Immature natural killer cell (primary cell): ENCODE data around the gene TSPO2. TPM values are rescaled to one million over a fixed set of nuclear protein-coding genes. Genes with fewer than 3 reads are reported as not detected.
A peak's percentile ranks its signal among the peaks of the same experiment; 100 is the strongest.

Source experiments
- DNase-seq, 3 donors: peaks; one replicate each; pipeline ENCODE4 v3.0.0; 2022; ENCODE audit warnings: mixed read lengths in 1 of 3
- H3K27ac Mint-ChIP-seq, 6 donors: one replicate each; pipeline ENCODE4 v1.8.0; 2020; ENCODE audit warnings: mixed read lengths in 6 of 6, mild to moderate bottlenecking in 5 of 6, inconsistent platforms in 4 of 6, moderate library complexity in 3 of 6
- H3K27me3 Mint-ChIP-seq, 3 donors: one replicate each; pipeline ENCODE4 v1.8.0; 2020 to 2021; ENCODE audit warnings: low read depth in 3 of 3, mild to moderate bottlenecking in 3 of 3, mixed read lengths in 3 of 3, moderate library complexity in 3 of 3, inconsistent platforms in 1 of 3
- H3K36me3 Mint-ChIP-seq, 3 donors: one replicate each; pipeline ENCODE4 v1.8.0; 2020; ENCODE audit warnings: mixed read lengths in 3 of 3, inconsistent platforms in 2 of 3, mild to moderate bottlenecking in 2 of 3
- H3K4me1 Mint-ChIP-seq, 2 donors: one replicate each; pipeline ENCODE4 v1.8.0; 2020; ENCODE audit warnings: inconsistent platforms in 2 of 2, mild to moderate bottlenecking in 2 of 2, mixed read lengths in 2 of 2, moderate library complexity in 1 of 2
- H3K4me3 Mint-ChIP-seq, 5 donors: one replicate each; pipeline ENCODE4 v1.8.0; 2020; ENCODE audit warnings: mild to moderate bottlenecking in 5 of 5, mixed read lengths in 5 of 5, inconsistent platforms in 3 of 5, moderate library complexity in 3 of 5
- H3K9me3 Mint-ChIP-seq, 6 donors: one replicate each; pipeline ENCODE4 v1.8.0; 2020; ENCODE audit warnings: mild to moderate bottlenecking in 6 of 6, mixed read lengths in 6 of 6, inconsistent platforms in 4 of 6, moderate library complexity in 3 of 6
- polyA plus RNA-seq, 3 donors: library from polyadenylated mRNA; unstranded; fragments of 300-500 nt; fragmentation: Illumina TruSeq; gene quantifications; one replicate each; pipeline ENCODE4 v1.2.3, GENCODE V29; 2021

The TSPO2 gene
- polyA plus RNA-seq, 3 donors from 2014 or later = not detected

DNA sequence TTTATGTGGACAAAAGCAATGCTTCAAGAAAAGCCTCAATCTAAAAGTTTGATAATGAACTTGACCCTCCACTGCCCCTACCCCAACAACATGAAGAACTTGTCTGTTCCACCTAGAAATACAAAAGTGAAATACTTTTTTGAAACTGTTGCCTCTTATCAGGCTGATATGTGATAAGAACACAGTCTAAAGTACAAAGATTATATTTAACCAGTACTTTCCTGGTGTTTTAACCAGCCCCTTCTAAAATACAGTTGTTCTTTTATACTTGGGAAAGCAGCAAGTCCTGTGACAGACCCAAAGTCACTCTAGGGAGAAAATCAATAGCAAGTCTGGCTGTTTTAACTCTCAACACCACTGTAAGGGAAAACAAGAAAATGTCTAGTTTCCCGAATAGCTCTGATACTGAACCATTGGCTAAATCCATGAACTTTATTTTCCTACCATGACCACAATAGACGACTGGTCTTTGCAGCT lies 23.3 kb downstream of the TSPO2 start:
- no peak for DNase-seq
- peaks cover 11 to 56% (median 27%) of the 10 kb centered on the region in 3 donors for H3K36me3 Mint-ChIP-seq
- H3K4me3 Mint-ChIP-seq = no peak overlapping the region
- no peak overlapping the region for H3K27ac Mint-ChIP-seq
- H3K27me3 Mint-ChIP-seq = peaks cover 0 to 2% (median 0%) of the 10 kb centered on the region in 3 donors
- H3K4me1 Mint-ChIP-seq = peaks cover 6 to 21% of the 10 kb centered on the region in 2 donors
- H3K9me3 Mint-ChIP-seq = no peaks in the 10 kb centered on the region

DNA sequence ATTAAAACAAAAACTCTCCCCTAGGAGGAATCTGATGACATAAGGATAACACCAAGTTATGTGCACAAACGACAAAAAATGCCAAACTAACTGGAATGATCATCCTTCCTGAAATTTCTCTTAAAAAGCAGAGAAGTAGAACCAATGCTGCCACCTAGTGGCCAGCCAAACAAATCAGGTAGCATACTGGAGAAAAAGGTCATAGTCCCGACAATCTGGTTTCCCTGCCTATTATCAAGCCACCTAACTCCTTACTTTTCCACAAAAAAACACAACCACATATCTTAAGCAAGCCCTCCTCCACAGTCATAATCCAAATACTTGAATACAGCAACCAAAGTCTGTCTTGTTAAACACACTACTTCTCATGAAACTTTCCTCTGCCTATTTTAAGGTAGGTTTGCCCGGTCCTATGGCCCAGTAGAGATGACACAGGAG lies 24.6 kb downstream of the TSPO2 start:
- peak; percentile 50 to 57 (median 54) for DNase-seq
- Mint-ChIP-seq H3K9me3 (no peaks in the 10 kb centered on the region), H3K4me3 (no peak overlapping the region), H3K36me3 (peaks cover 11 to 46% (median 27%) of the 10 kb centered on the region in 3 donors), H3K27me3 (peaks cover 1 to 4% (median 2%) of the 10 kb centered on the region in 3 donors), H3K27ac (peak overlapping the region in 5 of 6 donors; percentile 4 to 74 (median 7)), H3K4me1 (peaks cover 18 to 34% of the 10 kb centered on the region in 2 donors)

DNA sequence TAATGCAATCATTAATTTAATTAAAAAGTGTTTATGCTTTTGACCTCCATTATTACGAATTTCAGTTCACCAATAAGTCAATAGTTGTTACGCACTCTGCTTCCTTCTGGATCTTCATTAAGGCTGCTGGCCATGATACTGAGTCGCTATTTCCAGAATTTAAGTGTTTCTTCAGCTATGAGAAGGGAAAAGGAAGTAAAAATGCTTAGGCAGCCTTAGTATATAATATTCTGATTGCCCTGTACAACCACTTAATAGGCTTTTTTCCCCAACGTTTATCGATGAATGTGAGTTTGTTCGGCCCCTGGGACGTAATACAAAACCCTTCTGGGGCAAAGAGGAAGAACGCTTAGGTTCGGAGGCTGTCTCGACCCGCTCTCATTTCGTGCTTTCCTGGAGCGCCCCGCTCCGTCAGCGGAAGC lies 29.2 kb downstream of the TSPO2 start:
- H3K36me3 Mint-ChIP-seq = peaks cover 7 to 19% (median 11%) of the 10 kb centered on the region in 3 donors
- DNase-seq = no peak

DNA sequence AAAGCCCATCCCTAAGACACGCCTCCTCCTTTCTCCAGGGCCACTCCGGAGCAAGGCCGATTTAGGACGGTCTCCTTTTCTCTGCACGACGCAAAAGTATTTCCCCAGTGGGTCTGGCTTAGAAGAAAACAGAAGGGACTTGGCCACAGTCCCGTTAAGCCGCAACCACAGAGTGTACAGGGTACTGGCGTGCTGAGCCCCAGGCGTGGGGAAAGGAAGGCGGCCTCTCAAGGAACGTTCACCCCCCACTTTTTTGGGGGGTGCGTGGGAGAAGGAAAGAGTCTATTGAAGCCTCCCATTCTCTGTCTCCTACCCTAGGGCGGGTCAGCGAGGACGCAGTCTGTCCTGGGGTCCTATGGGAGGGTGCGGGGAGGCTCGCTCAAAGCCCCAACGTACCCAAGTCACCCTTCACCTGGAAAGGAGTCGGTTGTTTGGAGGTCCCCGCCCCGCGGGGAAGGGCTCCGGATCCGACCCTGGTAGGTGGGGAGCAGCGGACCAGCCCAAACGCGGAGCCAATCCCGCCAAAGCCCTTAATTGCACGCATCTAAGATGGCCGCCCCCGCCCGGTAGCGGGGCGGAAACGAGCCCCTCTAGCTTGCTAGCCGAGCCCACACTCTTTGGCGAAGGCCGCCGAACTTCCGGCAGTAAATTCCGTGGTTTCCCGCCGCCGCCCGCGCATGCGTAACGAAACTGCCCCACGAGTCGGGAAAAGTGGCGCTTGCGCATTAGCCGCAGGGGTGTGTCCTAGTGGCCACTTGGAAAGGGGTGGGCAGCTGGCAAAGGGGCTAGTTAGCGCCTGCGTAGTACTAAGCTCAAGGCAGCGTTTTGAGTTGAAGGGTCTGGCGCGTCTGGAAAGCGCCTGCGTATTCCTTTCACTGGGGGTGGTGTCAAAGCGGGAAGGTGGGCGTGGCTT lies 29.9 kb downstream of the TSPO2 start, which contains the start of gene OARD1:
Gene OARD1 (minus strand): TSS at position 434 of the 913 bp plus-strand sequence. CDS start 722 bp downstream, outside the sequence.
- H3K4me1 Mint-ChIP-seq = peaks cover 37 to 57% of the 10 kb centered on the region in 2 donors
- no peaks in the 10 kb centered on the region for H3K9me3 Mint-ChIP-seq
- DNase-seq = peak; percentile 100
- peaks cover 14 to 20% (median 15%) of the 10 kb centered on the region in 3 donors for H3K27me3 Mint-ChIP-seq
- H3K36me3 Mint-ChIP-seq = peaks cover under 1 to 13% (median 4%) of the 10 kb centered on the region in 3 donors
- H3K27ac Mint-ChIP-seq = peak within 1 kb of the TSS; percentile 95 to 99 (median 98)
- H3K4me3 Mint-ChIP-seq = peak within 1 kb of the TSS; percentile 96 to 98 (median 98)

More for the DNA sequence above, 29.2 kb downstream of the TSPO2 start:
- Mint-ChIP-seq H3K27ac (peak overlapping the region; percentile 95 to 99 (median 98)), H3K27me3 (peaks cover 14 to 20% (median 15%) of the 10 kb centered on the region in 3 donors), H3K4me1 (peaks cover 42 to 59% of the 10 kb centered on the region in 2 donors), H3K9me3 (no peaks in the 10 kb centered on the region), H3K4me3 (peak overlapping the region; percentile 96 to 98 (median 96))

DNA sequence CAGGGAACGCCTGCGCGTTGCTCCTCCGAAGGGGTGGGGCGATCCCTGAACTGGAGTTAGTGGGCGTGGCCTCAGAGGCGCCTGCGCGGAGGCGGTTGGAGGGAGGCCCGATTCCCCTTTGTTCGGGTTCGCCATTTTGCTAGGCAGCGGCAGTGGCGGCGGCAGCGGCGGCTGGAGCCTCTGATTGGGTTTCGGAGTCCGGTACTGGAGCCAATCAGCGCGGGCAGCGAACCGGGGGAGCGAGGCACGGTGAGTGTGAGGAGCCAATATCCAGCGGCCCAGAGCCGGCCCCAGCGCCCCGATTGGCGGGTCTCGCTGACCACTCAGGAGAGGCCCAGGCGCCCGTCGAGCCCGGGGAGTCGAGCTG lies 30.6 kb downstream of the TSPO2 start, which contains the start of gene NFYA:
Gene NFYA (plus strand): TSS at position 139 of the 367 bp plus-strand sequence. CDS start 6,116 bp downstream, outside the sequence.
- peaks cover 0 to 6% (median 0%) of the 10 kb centered on the region in 3 donors for H3K36me3 Mint-ChIP-seq
- H3K27ac Mint-ChIP-seq = peak within 1 kb of the TSS; percentile 97 to 100 (median 98)
- H3K4me3 Mint-ChIP-seq = peak within 1 kb of the TSS; percentile 96 to 98 (median 98)
- H3K4me1 Mint-ChIP-seq = peaks cover 37 to 57% of the 10 kb centered on the region in 2 donors
- no peak for DNase-seq
- peaks cover 14 to 20% (median 15%) of the 10 kb centered on the region in 3 donors for H3K27me3 Mint-ChIP-seq
- H3K9me3 Mint-ChIP-seq = no peaks in the 10 kb centered on the region

DNA sequence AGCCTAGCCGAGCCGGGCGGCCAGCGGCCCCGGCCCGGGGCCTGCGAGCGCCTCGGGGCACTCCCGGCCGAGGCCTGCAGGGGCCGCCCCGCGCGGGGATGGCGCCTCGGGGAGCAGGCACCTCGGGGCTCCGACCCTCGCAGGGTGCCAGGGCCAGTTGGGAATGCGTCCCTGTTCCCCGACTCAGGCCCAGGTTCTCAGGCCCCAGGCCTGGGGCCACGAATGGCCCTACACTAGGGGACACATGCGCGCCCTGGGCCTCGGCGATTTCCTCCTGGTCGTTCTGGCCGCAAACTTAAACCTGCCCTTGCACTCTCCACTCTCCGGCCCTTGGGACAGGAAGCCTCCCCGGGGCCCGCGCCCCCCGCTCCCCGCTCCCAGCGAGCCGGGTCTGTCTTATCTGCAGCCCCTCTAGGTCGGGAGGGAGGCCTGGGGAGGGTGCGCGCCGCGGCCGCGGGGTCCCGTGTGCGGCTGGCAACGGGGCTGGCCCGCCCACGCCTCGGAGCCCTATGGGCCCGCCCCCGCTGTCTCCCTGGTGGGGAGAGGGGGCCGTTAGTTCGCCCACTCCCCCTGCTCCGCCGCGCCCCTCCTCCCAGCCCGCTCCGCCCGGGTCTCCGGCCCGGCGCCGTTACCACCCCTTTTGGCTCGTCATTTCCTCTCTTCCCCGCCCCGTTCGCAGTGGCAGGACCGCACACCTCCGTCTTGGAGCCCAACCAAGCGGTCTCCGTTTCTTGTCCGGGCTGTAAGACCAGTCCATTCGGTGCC lies 31.1 kb downstream of the TSPO2 start:
- peak; percentile 81 to 82 (median 82) for DNase-seq
- H3K4me1 Mint-ChIP-seq = peaks cover 37 to 57% of the 10 kb centered on the region in 2 donors
- peaks cover 0 to 3% (median 0%) of the 10 kb centered on the region in 3 donors for H3K36me3 Mint-ChIP-seq
- peaks cover 14 to 20% (median 15%) of the 10 kb centered on the region in 3 donors for H3K27me3 Mint-ChIP-seq
- H3K4me3 Mint-ChIP-seq = peak overlapping the region; percentile 94 to 98 (median 96)
- no peaks in the 10 kb centered on the region for H3K9me3 Mint-ChIP-seq
- H3K27ac Mint-ChIP-seq = peak overlapping the region; percentile 96 to 100 (median 98)

DNA sequence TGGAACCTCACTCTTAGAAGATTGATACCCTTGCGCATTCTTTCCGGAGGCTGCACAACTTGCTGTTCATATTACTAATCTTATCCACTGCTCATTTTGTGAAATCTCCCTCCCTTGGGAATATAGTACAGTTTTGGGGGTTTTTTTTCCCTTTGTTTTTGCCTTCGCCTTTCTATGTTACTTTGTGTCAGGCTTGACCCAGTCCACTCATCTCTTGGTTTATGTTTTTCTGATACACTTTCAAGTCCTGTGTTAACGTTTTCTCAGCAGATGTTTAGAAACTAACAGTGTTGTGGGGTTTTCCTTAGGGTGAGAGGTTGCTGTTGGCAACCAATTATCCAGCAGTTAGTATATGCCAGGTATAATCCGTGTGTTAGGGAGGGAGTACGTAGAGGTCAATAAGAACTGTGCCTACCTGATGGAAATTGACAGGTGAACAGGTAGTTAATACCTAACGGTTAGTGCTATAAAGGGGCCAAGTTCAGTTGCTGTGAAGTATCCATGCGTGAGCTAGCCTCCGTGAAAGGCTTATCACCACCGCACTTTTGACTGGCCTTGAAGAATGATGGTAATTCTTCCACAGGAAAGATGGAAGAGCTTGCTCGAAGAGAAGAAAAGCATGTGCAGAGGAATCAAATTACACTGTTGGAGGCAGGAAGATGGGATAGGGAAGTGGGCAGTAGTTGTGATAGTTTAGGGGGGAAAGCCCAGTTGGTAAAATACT lies 31.9 kb downstream of the TSPO2 start:
- Mint-ChIP-seq H3K36me3 (peaks cover 0 to 8% (median 0%) of the 10 kb centered on the region in 3 donors), H3K9me3 (no peaks in the 10 kb centered on the region), H3K27me3 (peaks cover 14 to 20% (median 15%) of the 10 kb centered on the region in 3 donors), H3K4me3 (peak overlapping the region; percentile 88 to 98 (median 94)), H3K27ac (peak overlapping the region; percentile 96 to 100 (median 98)), H3K4me1 (peaks cover 41 to 62% of the 10 kb centered on the region in 2 donors)
- DNase-seq = no peak

DNA sequence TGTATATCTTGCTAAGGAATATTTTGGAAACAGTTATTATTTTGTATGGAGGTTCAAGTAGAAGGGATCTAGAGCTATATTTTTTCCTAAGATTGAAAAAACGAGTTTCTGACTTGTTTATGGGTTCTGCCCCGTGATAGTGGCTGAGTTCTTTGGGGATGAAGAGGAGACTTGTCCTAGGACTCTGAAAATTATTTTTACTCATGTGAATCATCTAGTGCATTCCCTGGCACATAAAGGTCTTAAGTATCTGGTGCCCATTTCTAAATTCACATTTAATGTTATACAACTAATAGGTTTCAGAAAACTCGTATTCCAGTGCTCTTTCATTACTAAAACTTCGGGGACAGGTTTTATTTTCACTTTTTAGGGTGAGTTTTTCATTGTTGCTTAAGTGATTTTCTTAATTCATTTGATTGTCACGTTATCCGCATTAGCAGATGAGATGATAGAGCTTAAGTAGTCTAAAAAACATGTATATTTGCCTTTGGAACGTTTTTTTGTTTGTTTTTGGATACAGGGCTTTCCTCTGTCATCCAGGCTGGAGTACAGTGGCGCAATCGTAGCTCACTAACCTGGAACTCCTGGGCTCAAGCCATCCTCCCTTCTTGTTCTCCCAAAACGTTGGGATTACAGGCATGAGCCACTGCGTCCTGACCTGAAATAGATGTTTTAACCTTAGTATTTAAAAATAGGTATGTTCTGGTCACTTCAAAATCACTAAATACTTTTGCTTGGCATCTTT lies 32.6 kb downstream of the TSPO2 start:
- Mint-ChIP-seq H3K36me3 (peaks cover 0 to 10% (median 4%) of the 10 kb centered on the region in 3 donors), H3K4me3 (peak overlapping the region; percentile 88 to 98 (median 94)), H3K4me1 (peaks cover 45 to 62% of the 10 kb centered on the region in 2 donors), H3K9me3 (no peaks in the 10 kb centered on the region), H3K27ac (peak overlapping the region; percentile 96 to 100 (median 98)), H3K27me3 (peaks cover 14 to 20% (median 15%) of the 10 kb centered on the region in 3 donors)
- no peak for DNase-seq

DNA sequence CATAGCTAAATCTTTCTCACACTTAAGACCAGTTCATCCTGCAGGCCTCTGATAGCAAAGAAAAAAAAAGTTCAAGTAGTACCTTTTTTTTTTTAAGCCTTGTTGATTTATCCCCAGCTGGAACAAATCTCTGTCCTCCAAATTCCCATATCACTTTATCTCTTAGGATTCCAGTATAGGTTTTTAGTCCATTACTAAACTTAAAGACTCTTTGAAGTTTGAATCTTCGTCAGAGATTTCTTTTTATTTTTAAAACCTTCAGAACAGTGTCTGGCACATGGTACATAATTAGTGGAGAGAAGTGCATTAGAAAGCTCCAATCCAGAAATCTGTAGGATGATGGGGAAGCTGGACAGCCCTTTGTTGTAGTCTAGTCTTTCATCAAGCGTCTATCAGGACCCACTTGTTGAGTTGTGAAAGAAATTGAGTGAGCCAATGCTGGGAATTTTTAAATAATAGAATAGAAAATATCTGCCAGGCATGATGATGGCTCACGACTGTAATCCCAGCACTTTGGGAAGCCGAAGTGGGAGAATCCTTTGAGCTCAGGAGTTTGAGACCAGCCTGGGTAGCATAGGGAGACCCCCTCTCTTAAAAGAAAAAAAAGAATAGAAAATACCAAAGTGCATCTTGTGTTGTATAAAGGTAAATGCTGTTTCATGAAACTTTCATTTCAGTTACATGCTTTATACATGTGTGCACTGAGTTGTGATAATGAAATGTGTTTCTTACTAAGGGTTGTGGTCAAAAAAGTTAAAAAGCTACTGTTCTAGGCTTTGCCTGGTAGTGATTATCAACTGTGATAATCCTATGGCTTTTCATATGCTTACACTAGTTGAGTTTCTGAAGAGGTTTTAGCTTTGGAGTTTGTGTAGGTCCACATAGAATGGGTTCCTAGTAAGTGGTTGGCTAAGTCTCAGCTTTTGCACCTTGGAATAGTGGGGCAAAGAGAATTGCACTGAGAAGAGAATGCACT lies 33.7 kb downstream of the TSPO2 start:
- Mint-ChIP-seq H3K27ac (peak overlapping the region; percentile 83 to 100 (median 96)), H3K4me3 (peak overlapping the region in 4 of 5 donors; percentile 5 to 76 (median 32)), H3K27me3 (peaks cover 14 to 20% (median 15%) of the 10 kb centered on the region in 3 donors), H3K4me1 (peaks cover 52 to 63% of the 10 kb centered on the region in 2 donors), H3K9me3 (no peaks in the 10 kb centered on the region), H3K36me3 (peaks cover 4 to 17% (median 8%) of the 10 kb centered on the region in 3 donors)
- DNase-seq = no peak

DNA sequence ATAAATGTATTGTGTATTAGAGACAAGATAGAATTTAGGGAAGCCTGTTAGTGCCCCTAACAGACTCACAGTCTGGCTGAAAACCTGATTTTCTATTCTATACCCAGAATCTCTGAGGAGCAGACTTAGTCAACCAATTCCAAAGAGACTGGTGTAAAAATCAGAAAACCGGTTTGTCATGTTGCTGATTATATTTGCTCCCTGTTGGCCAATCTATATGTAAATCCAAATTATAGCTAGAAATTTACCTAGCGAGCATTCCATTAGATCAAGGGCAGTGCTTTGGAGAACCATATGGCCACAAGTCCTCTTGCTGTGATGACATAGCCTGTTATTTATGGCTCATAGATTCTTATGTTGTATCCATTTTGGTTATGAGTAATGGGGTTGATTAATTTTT lies 35.3 kb downstream of the TSPO2 start:
- H3K27ac Mint-ChIP-seq = no peak overlapping the region
- peaks cover 4 to 17% (median 8%) of the 10 kb centered on the region in 3 donors for H3K36me3 Mint-ChIP-seq
- H3K27me3 Mint-ChIP-seq = peaks cover 6 to 10% (median 8%) of the 10 kb centered on the region in 3 donors
- H3K9me3 Mint-ChIP-seq = no peaks in the 10 kb centered on the region
- H3K4me3 Mint-ChIP-seq = no peak overlapping the region
- no peak for DNase-seq
- H3K4me1 Mint-ChIP-seq = peaks cover 55 to 70% of the 10 kb centered on the region in 2 donors

DNA sequence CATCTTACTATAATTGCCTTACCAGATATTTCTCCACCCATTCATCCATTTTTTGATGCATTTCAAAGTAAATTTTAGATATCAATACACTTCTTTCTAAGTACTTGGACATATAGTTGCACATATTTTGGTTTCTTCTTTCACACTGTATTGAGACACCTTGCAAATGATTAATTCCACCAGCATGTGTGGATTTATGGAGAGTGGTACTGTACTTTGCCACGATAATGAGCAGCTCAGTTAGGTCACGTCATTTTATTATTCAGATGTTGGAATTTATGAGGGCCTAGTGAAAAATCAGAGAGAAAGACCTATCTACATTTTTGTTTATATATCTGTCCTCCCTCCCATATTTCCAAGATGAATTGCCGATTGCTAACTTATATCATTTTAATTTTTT lies 35.8 kb downstream of the TSPO2 start:
- no peak overlapping the region for H3K27ac Mint-ChIP-seq
- no peak overlapping the region for H3K4me3 Mint-ChIP-seq
- peaks cover 55 to 75% of the 10 kb centered on the region in 2 donors for H3K4me1 Mint-ChIP-seq
- H3K9me3 Mint-ChIP-seq = no peaks in the 10 kb centered on the region
- H3K36me3 Mint-ChIP-seq = peaks cover 4 to 21% (median 8%) of the 10 kb centered on the region in 3 donors
- H3K27me3 Mint-ChIP-seq = peaks cover 2 to 6% (median 4%) of the 10 kb centered on the region in 3 donors
- no peak for DNase-seq
